ENCODE data around the gene TRIM72.
"Not testable (repeated sequence)": the region's sequence is repeated elsewhere in the genome, so short reads cannot be mapped to it uniquely, and the experiment has no call there.

TRIM72 gene

GRCh38 chr16:31213877-31214707, at the start of gene TRIM72:
Gene TRIM72 (plus strand): TSS chr16:31214119. CDS start chr16:31214739, 620 bp downstream.
- no peak within 1 kb of the TSS for H3K4me3 ChIP-seq (ENCODE audit: low read depth, low read length)
- DNase-seq (ENCODE audit: low read depth), result no peak
- TF ChIP-seq CTCF (IDR thresholded peaks at IDR 0.05; ENCODE audit: control insufficient read depth, extremely low read depth, insufficient read depth), result no peak

- H3K4me3 ChIP-seq (ENCODE audit: low read depth, low read length), result no peak overlapping the region
- no peak for DNase-seq (ENCODE audit: low read depth)
- TF ChIP-seq CTCF (IDR thresholded peaks at IDR 0.05; ENCODE audit: control insufficient read depth, extremely low read depth, insufficient read depth), result no peak
Measured at GRCh38 chr16:31167315-31167714, 46.6 kb upstream of the TRIM72 start.

GRCh38 chr16:31168848-31169247, 45.1 kb upstream of the TRIM72 start:
- no peak overlapping the region for H3K4me3 ChIP-seq (ENCODE audit: low read depth, low read length)
- TF ChIP-seq CTCF (IDR thresholded peaks at IDR 0.05; ENCODE audit: control insufficient read depth, extremely low read depth, insufficient read depth), result no peak
- no peak for DNase-seq (ENCODE audit: low read depth)

- H3K4me3 ChIP-seq (ENCODE audit: low read depth, low read length); DNase-seq (ENCODE audit: low read depth): not testable (repeated sequence)
Measured at GRCh38 chr16:31170048-31170447, 43.9 kb upstream of the TRIM72 start.

- TF ChIP-seq CTCF (IDR thresholded peaks at IDR 0.05; ENCODE audit: control insufficient read depth, extremely low read depth, insufficient read depth), result no peak
- no peak for DNase-seq (ENCODE audit: low read depth)
- H3K4me3 ChIP-seq (ENCODE audit: low read depth, low read length), result no peak overlapping the region
Measured at GRCh38 chr16:31177136-31177535, 36.8 kb upstream of the TRIM72 start.

GRCh38 chr16:31179219-31179746, 34.6 kb upstream of the TRIM72 start:
- peak overlapping the region; percentile 94 for H3K4me3 ChIP-seq (ENCODE audit: low read depth, low read length)
- no peak for DNase-seq (ENCODE audit: low read depth)
- TF ChIP-seq CTCF (IDR thresholded peaks at IDR 0.05; ENCODE audit: control insufficient read depth, extremely low read depth, insufficient read depth), result no peak

- TF ChIP-seq CTCF (IDR thresholded peaks at IDR 0.05; ENCODE audit: control insufficient read depth, extremely low read depth, insufficient read depth), result no peak
- peak; percentile 64 for DNase-seq (ENCODE audit: low read depth)
- H3K4me3 ChIP-seq (ENCODE audit: low read depth, low read length), result peak within 1 kb of the TSS; percentile 94
Measured at GRCh38 chr16:31179747-31180459, 34.0 kb upstream of the TRIM72 start, which contains the start of gene FUS. Gene FUS (plus strand): TSS chr16:31180139. CDS start chr16:31180215, 76 bp downstream.

Data from LNCaP clone FGC (cell line).